HG02840 (cell line): ENCODE measurements around the gene FYN.
"Not testable (repeated sequence)": the region's sequence is repeated elsewhere in the genome, so short reads cannot be mapped to it uniquely, and the experiment has no call there.

ENCODE experiments used
- ATAC-seq: cut with Tn5 transposase; IDR thresholded peaks from one replicate; pipeline ENCODE4 v1.9.1; 2021; ENCODE audit warnings: mild to moderate bottlenecking, moderate library complexity, moderate number of reproducible peaks; ENCODE audit not compliant: unreplicated experiment, low FRiP score

Gene FYN

DNA sequence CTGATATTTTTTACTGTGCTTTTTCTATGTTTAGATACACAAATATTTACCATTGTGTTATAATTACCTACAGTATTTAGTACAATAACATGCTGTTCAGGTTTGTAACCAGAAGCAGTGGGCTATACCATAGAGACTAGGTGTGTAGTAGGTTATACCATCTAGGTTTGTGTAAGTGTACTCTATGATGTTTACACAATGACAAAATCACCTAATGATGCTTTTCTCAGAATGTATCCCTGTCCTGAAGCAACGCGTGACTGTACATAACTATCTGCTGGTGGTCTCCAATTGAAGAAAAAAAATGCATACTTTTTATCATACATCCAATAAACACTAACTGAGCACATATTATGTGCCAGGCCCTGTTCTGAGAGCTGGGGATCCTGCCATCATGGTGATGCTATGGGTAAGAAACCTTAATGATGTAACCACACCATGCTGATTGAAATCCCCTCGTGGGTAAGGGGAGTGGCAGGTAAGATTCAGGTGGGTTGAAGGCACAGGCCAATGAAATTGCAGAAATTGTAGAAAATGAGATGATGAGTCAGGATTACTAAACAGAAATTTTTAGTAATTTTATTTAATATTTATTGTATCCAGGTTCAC lies 76.8 kb downstream of the FYN start:
- ATAC-seq = no peak

GRCh38 chr6:111795558-111795957 lies 77.7 kb downstream of the FYN start:
- ATAC-seq = no peak

- ATAC-seq = no peak
These were observed 78.4 kb downstream of the FYN start for GRCh38 chr6:111794727-111795452.

DNA sequence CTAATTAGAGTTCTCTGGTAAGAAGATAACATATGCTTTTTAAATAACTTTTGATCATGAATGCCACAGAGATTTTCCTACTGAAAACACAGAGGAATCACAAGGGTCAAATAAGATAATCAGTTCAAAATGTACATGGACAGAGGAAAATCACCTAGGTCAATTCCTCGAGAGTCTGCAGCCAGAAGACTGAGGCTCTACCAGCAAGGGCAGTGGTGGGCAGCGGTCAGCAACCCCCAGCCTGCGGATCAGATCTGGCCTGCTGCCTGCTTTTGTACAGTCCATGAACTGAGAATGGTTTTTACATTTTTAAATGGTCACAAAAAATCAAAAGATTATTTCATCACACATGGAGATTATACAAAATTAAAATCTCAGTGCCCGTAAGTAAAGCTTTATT lies 79.0 kb downstream of the FYN start:
- no peak for ATAC-seq

DNA sequence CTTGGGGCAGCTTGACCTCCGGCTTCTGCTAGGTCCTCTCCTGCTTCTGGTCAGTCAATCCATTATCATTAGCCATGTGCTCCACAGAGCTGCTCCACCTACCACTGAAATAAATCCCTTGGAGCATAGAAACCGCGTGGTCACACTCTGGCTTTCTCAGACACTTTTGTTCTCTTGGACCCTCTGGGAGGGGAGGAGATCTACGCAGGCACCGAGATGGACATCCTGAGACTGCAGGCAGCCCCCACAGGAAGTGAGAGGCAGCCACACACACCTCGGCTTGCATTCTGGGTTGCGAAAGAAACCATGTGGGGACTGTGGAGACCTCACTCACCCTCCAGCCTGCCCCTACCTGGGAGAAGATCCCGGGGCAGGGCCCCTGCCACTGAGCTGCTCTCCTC lies 79.5 kb downstream of the FYN start:
- no peak for ATAC-seq

DNA sequence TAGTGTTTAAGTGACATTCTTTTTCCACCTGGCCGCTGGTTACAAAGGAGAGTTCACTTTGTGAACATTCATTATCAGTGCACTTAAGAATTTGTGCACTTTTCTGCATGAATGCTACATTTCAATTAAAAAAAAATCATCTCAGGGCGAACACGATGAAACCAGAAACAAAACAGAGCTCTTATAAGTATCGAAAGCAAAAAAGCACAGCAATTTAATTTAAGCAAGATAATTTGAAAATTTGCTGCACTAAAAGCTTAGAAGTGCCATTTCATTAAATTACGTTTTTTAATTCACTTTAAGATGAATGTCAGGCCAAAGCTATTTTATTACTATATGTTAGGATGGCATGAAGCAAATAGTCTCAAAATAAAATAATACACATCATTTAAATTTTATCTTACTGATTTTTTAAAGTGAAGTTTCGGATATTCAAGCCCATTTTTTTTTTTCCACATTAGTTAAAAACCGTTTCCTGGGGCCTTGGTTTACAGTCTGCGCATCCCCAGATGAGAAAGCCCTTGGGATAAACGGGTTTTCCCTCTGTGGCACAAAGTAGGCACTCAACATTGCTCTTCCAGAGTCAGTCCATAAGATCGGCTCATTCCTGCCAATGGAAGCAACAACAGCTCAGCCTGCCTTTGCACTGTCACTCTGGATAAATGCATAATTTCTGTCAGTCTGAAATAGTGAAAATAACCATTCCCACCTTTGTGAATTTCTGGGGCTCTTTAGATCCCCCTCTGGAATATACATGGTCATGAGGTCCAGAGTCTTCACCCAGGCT lies 80.1 kb downstream of the FYN start:
- ATAC-seq = no peak

DNA sequence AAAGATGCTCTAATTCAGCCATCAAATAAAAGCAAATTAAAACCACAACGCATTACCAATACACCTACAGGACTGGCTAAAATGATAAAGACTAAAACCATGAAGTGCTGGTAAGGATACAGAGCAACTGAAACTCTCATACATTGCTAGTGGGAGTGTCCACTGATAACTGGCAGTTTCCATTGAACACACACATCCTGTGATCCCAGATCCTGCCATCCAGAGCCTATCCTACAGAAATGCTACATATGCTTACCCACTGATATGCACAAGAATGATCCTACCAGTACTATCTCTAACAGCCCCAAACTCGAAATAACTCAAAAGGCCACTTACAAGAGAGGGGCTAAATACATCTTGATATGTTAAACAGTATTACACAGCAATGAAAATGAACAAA lies 81.0 kb downstream of the FYN start:
- no peak for ATAC-seq

DNA sequence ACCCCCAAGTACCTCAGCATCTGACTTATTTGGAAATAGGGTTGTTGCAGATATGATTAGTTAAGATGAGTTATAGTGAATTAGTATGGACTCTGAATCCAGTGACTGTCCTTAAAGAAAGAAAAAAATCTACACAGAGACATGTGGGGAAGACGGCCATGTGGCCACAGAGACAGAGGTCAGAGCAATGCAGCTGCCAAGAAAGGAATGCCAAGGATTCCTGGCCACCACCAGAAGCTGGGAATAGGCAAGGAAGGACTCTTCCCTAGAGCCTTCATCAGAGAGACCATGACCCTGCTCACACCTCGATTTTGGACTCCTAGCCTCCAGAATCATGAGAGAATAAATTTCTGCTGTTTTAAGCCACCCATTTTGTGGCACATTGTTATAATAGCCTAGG lies 81.8 kb downstream of the FYN start:
- ATAC-seq = no peak

- no peak for ATAC-seq
These were observed 83.7 kb downstream of the FYN start for GRCh38 chr6:111789598-111789997.

GRCh38 chr6:111788379-111789276 lies 84.6 kb downstream of the FYN start:
- no peak for ATAC-seq

- ATAC-seq = not testable (repeated sequence)
These were observed 87.1 kb downstream of the FYN start for GRCh38 chr6:111786151-111786550.

DNA sequence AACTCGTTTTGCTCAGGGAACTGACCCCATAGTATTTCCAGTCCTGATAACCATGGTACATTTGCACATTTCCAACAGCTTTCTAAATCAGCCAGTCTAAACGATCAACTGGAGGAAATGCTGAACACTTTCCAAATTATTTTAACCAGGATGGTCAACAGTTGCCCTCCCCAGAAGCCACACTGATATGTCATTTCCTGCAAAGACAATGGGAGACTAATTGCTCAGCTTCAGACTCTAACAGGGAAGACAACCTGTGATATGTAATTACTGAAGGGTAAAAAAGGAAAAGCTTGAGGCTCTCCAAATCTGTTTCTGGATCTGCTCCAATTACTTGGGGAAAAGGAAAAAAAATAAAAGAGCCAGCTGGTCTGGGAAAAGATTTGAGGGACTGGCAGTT lies 88.8 kb downstream of the FYN start:
- no peak for ATAC-seq

DNA sequence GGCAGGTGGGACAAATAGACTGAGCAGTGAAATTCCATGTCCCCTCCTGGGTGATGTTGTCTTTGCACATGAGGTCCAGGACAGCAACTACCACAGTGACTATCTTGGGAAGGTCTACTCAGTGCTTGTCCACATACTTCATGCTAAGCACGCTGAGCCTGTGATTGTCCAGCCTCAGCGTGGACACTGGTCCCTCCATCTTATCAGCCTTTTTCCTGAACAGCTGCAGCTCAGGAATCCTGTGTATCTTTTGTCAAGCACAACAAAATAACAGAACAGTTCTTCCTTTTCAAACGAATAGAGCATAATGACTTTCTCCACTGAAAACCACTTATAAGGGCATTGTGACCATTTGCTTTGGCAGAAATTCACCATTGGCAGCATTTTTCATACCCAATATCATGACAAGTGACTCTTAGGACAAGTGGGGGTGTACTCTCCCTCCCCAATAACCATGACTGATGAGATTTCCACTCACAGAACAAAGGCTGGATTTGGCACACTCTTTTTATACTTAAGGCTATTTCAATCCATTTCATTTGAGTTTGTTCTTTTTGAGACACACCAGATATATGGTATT lies 90.3 kb downstream of the FYN start:
- ATAC-seq = no peak

DNA sequence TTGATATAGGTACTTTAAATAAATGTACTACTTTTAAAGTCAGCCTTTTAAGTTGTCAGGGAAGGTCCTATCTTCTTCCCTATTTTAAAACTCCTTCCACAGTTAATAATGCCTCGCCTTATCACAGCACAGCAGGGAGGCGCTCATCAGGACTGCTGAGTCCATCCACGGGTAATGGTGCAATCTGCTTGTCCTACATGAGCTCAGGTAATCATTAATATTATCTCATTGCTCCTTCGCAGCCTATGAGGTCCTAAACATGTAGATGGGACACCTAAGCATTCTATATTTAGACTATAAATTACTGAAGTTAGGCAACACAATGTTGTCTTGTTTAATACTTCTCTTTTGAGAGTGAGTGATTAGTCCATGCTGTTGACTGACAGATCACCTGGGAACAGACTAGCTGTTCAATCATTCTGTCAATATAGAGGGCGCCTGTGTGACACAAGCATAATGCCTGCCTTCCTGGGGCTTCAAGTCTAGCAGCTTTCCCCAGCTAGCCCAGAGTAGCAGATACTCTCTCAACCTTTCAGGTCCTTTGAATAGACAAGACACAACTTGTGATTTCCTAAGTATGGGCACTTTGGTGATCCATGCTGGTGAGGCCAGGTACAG lies 91.0 kb downstream of the FYN start:
- ATAC-seq = no peak

GRCh38 chr6:111781041-111781708 lies 92.1 kb downstream of the FYN start:
- no peak for ATAC-seq

DNA sequence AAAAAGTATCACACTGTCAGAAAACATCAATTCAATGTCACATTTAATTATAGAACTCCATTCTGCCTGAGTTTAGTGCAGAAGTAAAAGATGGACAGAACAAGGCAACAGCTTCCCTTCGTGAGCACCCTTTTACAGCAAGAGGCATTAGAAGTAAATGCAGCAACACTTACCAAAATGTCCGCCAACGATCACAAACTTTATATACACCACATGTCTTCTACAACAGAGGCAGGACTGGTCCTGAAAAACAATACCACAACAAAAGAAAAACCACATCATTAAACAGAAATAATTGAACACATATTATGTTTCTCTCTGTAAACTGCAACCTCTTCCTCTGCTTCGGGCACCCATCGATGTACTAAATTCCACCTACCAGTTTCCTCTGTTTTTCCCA lies 92.9 kb downstream of the FYN start:
- no peak for ATAC-seq

DNA sequence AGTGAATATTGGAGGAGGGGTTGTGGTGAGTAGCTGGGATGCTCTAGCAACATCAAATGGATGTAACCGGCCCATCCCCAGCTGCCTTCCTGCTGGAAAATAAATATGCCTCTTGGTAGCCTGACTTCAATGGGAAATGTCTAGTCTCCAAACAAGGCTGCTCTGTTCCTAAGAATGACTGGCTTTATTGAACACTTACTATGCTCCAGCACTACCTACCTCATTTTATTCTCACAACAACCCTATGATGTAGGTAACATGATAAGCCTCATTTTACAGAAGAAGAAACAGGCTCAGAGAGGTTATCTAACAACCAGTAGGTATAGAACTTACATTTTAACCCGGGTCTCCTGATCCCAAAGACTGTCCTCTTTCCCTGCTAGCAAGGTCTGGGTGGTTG lies 93.6 kb downstream of the FYN start:
- no peak for ATAC-seq

DNA sequence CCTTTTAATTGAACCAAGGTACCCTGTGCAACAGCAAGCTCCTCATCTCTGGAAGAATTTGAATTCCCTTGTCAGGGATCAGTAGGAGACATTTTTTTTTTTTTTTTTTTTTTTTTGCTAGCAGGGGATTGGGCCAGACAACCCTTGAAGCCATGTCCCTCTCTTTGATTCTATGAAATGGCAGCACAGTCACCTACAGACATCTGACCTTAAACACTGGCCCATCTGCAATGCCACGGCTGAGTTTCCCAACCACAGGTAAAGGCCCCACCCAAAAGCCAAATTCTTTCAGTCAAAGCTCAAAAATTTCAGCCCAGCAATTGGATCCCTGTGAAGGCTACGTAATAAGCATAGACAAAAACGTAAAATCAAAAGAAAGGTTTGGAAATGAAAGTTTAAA lies 94.2 kb downstream of the FYN start:
- ATAC-seq = no peak

GRCh38 chr6:111777357-111777756 lies 95.9 kb downstream of the FYN start:
- no peak for ATAC-seq
